ENCODE data around the gene FGF12.
"Not testable (repeated sequence)": the region's sequence is repeated elsewhere in the genome, so short reads cannot be mapped to it uniquely, and the experiment has no call there.

Gene FGF12

GRCh38 chr3:192718156-192718555 is 9.2 kb downstream of the FGF12 start:
- no peak for DNase-seq (ENCODE audit: low spot score)
- in situ Hi-C loops (cut with MboI; ENCODE audit: low sequenced_read_pairs, unreplicated experiment): no loop called here
- TF ChIP-seq CTCF (IDR thresholded peaks at IDR 0.05; ENCODE audit: borderline replicate concordance, control extremely low read depth, extremely low read depth, insufficient read depth, missing control alignments): no peak

GRCh38 chr3:192715126-192715525 is 12.2 kb downstream of the FGF12 start:
- in situ Hi-C loops (cut with MboI; ENCODE audit: low sequenced_read_pairs, unreplicated experiment): no loop called here
- TF ChIP-seq CTCF (IDR thresholded peaks at IDR 0.05; ENCODE audit: borderline replicate concordance, control extremely low read depth, extremely low read depth, insufficient read depth, missing control alignments): no peak
- no peak for DNase-seq (ENCODE audit: low spot score)

GRCh38 chr3:192711126-192711525 is 16.2 kb downstream of the FGF12 start:
- in situ Hi-C loops (cut with MboI; ENCODE audit: low sequenced_read_pairs, unreplicated experiment): not testable (repeated sequence)

GRCh38 chr3:192710366-192710765 is 17.0 kb downstream of the FGF12 start:
- in situ Hi-C loops (cut with MboI; ENCODE audit: low sequenced_read_pairs, unreplicated experiment): no loop called here
- TF ChIP-seq CTCF (IDR thresholded peaks at IDR 0.05; ENCODE audit: borderline replicate concordance, control extremely low read depth, extremely low read depth, insufficient read depth, missing control alignments): no peak
- DNase-seq (ENCODE audit: low spot score): no peak

More at GRCh38 chr3:192711126-192711525, 16.2 kb downstream of the FGF12 start:
- DNase-seq (ENCODE audit: low spot score): not testable (repeated sequence)

GRCh38 chr3:192706272-192706671 is 21.1 kb downstream of the FGF12 start:
- DNase-seq (ENCODE audit: low spot score): no peak
- no peak for TF ChIP-seq CTCF (IDR thresholded peaks at IDR 0.05; ENCODE audit: borderline replicate concordance, control extremely low read depth, extremely low read depth, insufficient read depth, missing control alignments)
- in situ Hi-C loops (cut with MboI; ENCODE audit: low sequenced_read_pairs, unreplicated experiment): no loop called here

- in situ Hi-C loops (cut with MboI; ENCODE audit: low sequenced_read_pairs, unreplicated experiment): no loop called here
- DNase-seq (ENCODE audit: low spot score): no peak
- no peak for TF ChIP-seq CTCF (IDR thresholded peaks at IDR 0.05; ENCODE audit: borderline replicate concordance, control extremely low read depth, extremely low read depth, insufficient read depth, missing control alignments)
These were observed 26.5 kb downstream of the FGF12 start for GRCh38 chr3:192700885-192701284.

- in situ Hi-C loops (cut with MboI; ENCODE audit: low sequenced_read_pairs, unreplicated experiment): no loop called here
- no peak for DNase-seq (ENCODE audit: low spot score)
- TF ChIP-seq CTCF (IDR thresholded peaks at IDR 0.05; ENCODE audit: borderline replicate concordance, control extremely low read depth, extremely low read depth, insufficient read depth, missing control alignments): no peak
These were observed 30.3 kb downstream of the FGF12 start for GRCh38 chr3:192696943-192697587.
